Measurements from ENCODE around the gene MIF.

MIF gene

GRCh38 chr22:23908587-23909205 lies 14.5 kb downstream of the MIF start:
- H3K4me3 ChIP-seq (ENCODE audit: low read length): no peak overlapping the region
- H3K27ac ChIP-seq (ENCODE audit: low read length): no peak overlapping the region
- H3K27me3 ChIP-seq (ENCODE audit: low read depth, low read length): no peaks in the 10 kb centered on the region
- H3K36me3 ChIP-seq (replicated peaks; ENCODE audit: low read depth, low read length): no peaks in the 10 kb centered on the region
- no peaks in the 10 kb centered on the region for H3K9me3 ChIP-seq (ENCODE audit: insufficient read depth, low read length)
- H2AFZ ChIP-seq (ENCODE audit: low read depth, low read length): no peak overlapping the region
- peaks cover 7% of the 10 kb centered on the region for H3K4me1 ChIP-seq (ENCODE audit: low read length)
- no peak overlapping the region for H3K9ac ChIP-seq (ENCODE audit: low read length)
- H3K79me2 ChIP-seq (ENCODE audit: low read length): 0 out of 2 replicates have a peak, but pooled peaks cover 5% of the 10 kb centered on the region
- no peak for TF ChIP-seq EZH2phosphoT487 (IDR thresholded peaks at IDR 0.05; ENCODE audit: low read depth)
- TF ChIP-seq CTCF (IDR thresholded peaks at IDR 0.05; ENCODE audit: low read depth, low read length): no peak
- no peak overlapping the region for H3K4me2 ChIP-seq (ENCODE audit: low read length)
- no peaks in the 10 kb centered on the region for H4K20me1 ChIP-seq (ENCODE audit: insufficient read depth, low read length)

GRCh38 chr22:23909296-23909898 lies 15.2 kb downstream of the MIF start:
- Histone ChIP-seq H3K9me3 (ENCODE audit: insufficient read depth, low read length) (no peaks in the 10 kb centered on the region), H2AFZ (ENCODE audit: low read depth, low read length) (no peak overlapping the region), H3K4me2 (ENCODE audit: low read length) (no peak overlapping the region), H3K36me3 (replicated peaks; ENCODE audit: low read depth, low read length) (no peaks in the 10 kb centered on the region), H3K4me3 (ENCODE audit: low read length) (no peak overlapping the region), H3K4me1 (ENCODE audit: low read length) (peaks cover 11% of the 10 kb centered on the region), H3K79me2 (ENCODE audit: low read length) (0 out of 2 replicates have a peak, but pooled peaks cover 5% of the 10 kb centered on the region), H3K27ac (ENCODE audit: low read length) (no peak overlapping the region), H3K9ac (ENCODE audit: low read length) (no peak overlapping the region), H4K20me1 (ENCODE audit: insufficient read depth, low read length) (no peaks in the 10 kb centered on the region), H3K27me3 (ENCODE audit: low read depth, low read length) (no peaks in the 10 kb centered on the region)
- no peak for TF ChIP-seq CTCF (IDR thresholded peaks at IDR 0.05; ENCODE audit: low read depth, low read length)
- no peak for TF ChIP-seq EZH2phosphoT487 (IDR thresholded peaks at IDR 0.05; ENCODE audit: low read depth)

- H3K4me1 ChIP-seq (ENCODE audit: low read length): peaks cover 23% of the 10 kb centered on the region
- no peaks in the 10 kb centered on the region for H3K27me3 ChIP-seq (ENCODE audit: low read depth, low read length)
- 0 out of 2 replicates have a peak, but pooled peaks cover 5% of the 10 kb centered on the region for H3K79me2 ChIP-seq (ENCODE audit: low read length)
- H3K4me3 ChIP-seq (ENCODE audit: low read length): no peak overlapping the region
- no peak overlapping the region for H3K4me2 ChIP-seq (ENCODE audit: low read length)
- H3K9me3 ChIP-seq (ENCODE audit: insufficient read depth, low read length): no peaks in the 10 kb centered on the region
- H3K27ac ChIP-seq (ENCODE audit: low read length): no peak overlapping the region
- no peak overlapping the region for H2AFZ ChIP-seq (ENCODE audit: low read depth, low read length)
- H3K36me3 ChIP-seq (replicated peaks; ENCODE audit: low read depth, low read length): peaks cover under 1% of the 10 kb centered on the region
- H3K9ac ChIP-seq (ENCODE audit: low read length): no peak overlapping the region
- no peaks in the 10 kb centered on the region for H4K20me1 ChIP-seq (ENCODE audit: insufficient read depth, low read length)
- TF ChIP-seq CTCF (IDR thresholded peaks at IDR 0.05; ENCODE audit: low read depth, low read length): no peak
These were observed 16.5 kb downstream of the MIF start for GRCh38 chr22:23910496-23911190.

GRCh38 chr22:23911318-23911980 lies 17.3 kb downstream of the MIF start:
- H2AFZ ChIP-seq (ENCODE audit: low read depth, low read length): no peak overlapping the region
- H3K27ac ChIP-seq (ENCODE audit: low read length): no peak overlapping the region
- peaks cover 29% of the 10 kb centered on the region for H3K4me1 ChIP-seq (ENCODE audit: low read length)
- H4K20me1 ChIP-seq (ENCODE audit: insufficient read depth, low read length): no peaks in the 10 kb centered on the region
- H3K4me3 ChIP-seq (ENCODE audit: low read length): no peak overlapping the region
- H3K36me3 ChIP-seq (replicated peaks; ENCODE audit: low read depth, low read length): peaks cover 3% of the 10 kb centered on the region
- no peak overlapping the region for H3K9ac ChIP-seq (ENCODE audit: low read length)
- no peaks in the 10 kb centered on the region for H3K9me3 ChIP-seq (ENCODE audit: insufficient read depth, low read length)
- H3K27me3 ChIP-seq (ENCODE audit: low read depth, low read length): no peaks in the 10 kb centered on the region
- no peak overlapping the region for H3K4me2 ChIP-seq (ENCODE audit: low read length)
- TF ChIP-seq CTCF (IDR thresholded peaks at IDR 0.05; ENCODE audit: low read depth, low read length): no peak
- TF ChIP-seq EZH2phosphoT487 (IDR thresholded peaks at IDR 0.05; ENCODE audit: low read depth): no peak
- H3K79me2 ChIP-seq (ENCODE audit: low read length): 0 out of 2 replicates have a peak, but pooled peaks cover 5% of the 10 kb centered on the region

Data from OCI-LY3 (cell line).